Measurements from ENCODE around the gene EVA1C.

DNA sequence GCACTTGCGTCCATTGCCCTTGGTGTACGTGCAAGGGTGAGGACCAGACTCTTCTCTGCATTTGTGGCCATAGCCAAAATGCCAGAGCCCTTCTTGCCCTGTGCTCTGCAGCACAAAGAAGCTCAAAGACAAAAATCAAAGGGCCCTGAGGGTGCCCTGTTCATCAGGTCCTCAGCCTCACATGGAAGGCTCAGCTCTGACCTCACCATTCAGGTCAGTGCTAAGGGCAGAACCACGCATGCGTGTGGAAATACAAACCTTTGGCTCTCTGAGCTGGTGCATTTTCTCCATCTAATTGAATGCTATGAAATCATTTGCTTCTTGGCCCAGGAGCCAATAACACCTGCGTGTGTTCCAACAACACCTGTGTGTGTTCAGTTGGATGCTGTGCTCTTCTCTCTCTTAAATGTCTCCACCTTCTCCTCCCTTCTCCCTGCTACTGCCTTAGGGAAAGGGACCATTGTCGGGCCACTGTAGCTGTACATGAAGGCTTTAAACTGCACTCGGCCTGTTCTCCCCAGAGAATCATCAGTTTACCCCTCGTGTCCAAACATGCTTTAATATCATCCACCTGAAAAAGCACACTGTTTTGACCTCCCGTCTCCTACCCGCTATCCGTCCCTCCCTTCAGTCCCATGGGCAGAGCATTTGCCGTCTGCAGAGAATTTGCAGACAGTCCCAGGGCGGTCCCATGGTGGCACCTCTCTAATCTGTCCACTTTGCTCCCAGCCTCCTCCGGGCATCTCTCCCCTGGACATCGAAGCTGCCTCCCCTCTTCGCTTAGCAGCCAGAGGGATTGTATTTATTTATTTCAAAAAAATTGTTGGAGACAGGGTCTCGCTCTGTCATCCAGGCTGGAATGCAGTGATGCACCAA, 60.6 kb downstream of the EVA1C start:
- TF ChIP-seq CTCF (IDR thresholded peaks at IDR 0.05): no peak
- TF ChIP-seq POLR2A (IDR thresholded peaks at IDR 0.05): no peak
